HG03342 (cell line): ENCODE results near the gene NREP.

Experiments used
- ATAC-seq: cut with Tn5 transposase; IDR thresholded peaks from one replicate; pipeline ENCODE4 v1.9.1; 2021; ENCODE audit warnings: mild to moderate bottlenecking, moderate library complexity; ENCODE audit not compliant: unreplicated experiment

NREP gene

GRCh38 chr5:111697881-111698757 is 58.9 kb downstream of the NREP start:
- no peak for ATAC-seq

GRCh38 chr5:111697215-111697614 is 59.8 kb downstream of the NREP start:
- no peak for ATAC-seq

- no peak for ATAC-seq
Observed at GRCh38 chr5:111695991-111696390, 61.0 kb downstream of the NREP start.

- no peak for ATAC-seq
Observed at GRCh38 chr5:111694133-111694532, 62.9 kb downstream of the NREP start.

GRCh38 chr5:111691914-111692313 is 65.1 kb downstream of the NREP start:
- ATAC-seq, result no peak

GRCh38 chr5:111691508-111691907 is 65.5 kb downstream of the NREP start:
- ATAC-seq, result no peak

GRCh38 chr5:111689357-111689935 is 67.5 kb downstream of the NREP start:
- ATAC-seq, result no peak

- no peak for ATAC-seq
Observed at GRCh38 chr5:111685969-111686368, 71.0 kb downstream of the NREP start.

GRCh38 chr5:111682641-111683040 is 74.4 kb downstream of the NREP start:
- ATAC-seq, result no peak

GRCh38 chr5:111682121-111682520 is 74.9 kb downstream of the NREP start:
- no peak for ATAC-seq

- ATAC-seq, result no peak
Observed at GRCh38 chr5:111681414-111682120, 75.4 kb downstream of the NREP start.

GRCh38 chr5:111680737-111681413 is 76.1 kb downstream of the NREP start:
- no peak for ATAC-seq

- no peak for ATAC-seq
Observed at GRCh38 chr5:111679611-111680010, 77.4 kb downstream of the NREP start.
